Astrocyte (in vitro differentiated cells and primary cell): ENCODE data around the gene SPACA4. TPM values are rescaled to one million over a fixed set of nuclear protein-coding genes. Genes with fewer than 3 reads are reported as not detected.
A peak's percentile ranks its signal among the peaks of the same experiment; 100 is the strongest.

Experiments
- DNase-seq: peaks from one replicate; pipeline ENCODE4 v3.0.0-alpha.2; 2010; ENCODE audit warnings: low read depth
- FAIRE-seq: peaks from 2 replicates; lab custom pipeline; 2011; peaks lifted over from hg19 to GRCh38; lab: Jason Lieb, UNC
- H2AFZ ChIP-seq: 2 replicates; pipeline ENCODE4 v1.6.0; 2012; ENCODE audit warnings: low read depth, low read length, inconsistent platforms
- H3K27ac ChIP-seq: 2 replicates; pipeline ENCODE4 v1.5.1; 2011; ENCODE audit warnings: low read depth, low read length, inconsistent platforms
- H3K27me3 ChIP-seq: 2 replicates; pipeline ENCODE4 v1.6.0; 2011; ENCODE audit warnings: low read length, inconsistent platforms; ENCODE audit not compliant: insufficient read depth
- H3K36me3 ChIP-seq: 2 replicates; pipeline ENCODE4 v1.5.1; 2011; ENCODE audit warnings: low read length, inconsistent platforms; ENCODE audit not compliant: insufficient read depth
- H3K4me1 ChIP-seq: 2 replicates; pipeline ENCODE4 v1.5.1; 2011; ENCODE audit warnings: low read length, inconsistent platforms; ENCODE audit not compliant: insufficient read depth
- H3K4me2 ChIP-seq: 2 replicates; pipeline ENCODE4 v1.6.0; 2012; ENCODE audit warnings: low read length, inconsistent platforms
- H3K4me3 ChIP-seq: 2 replicates; pipeline ENCODE4 v1.5.1; 2011; ENCODE audit warnings: low read depth, mild to moderate bottlenecking, low read length, inconsistent platforms; ENCODE audit not compliant: insufficient read depth
- H3K79me2 ChIP-seq: 2 replicates; pipeline ENCODE4 v1.6.0; 2012; ENCODE audit warnings: mild to moderate bottlenecking, low read length, inconsistent platforms; ENCODE audit not compliant: insufficient read depth
- H3K9ac ChIP-seq: 2 replicates; pipeline ENCODE4 v1.6.0; 2012; ENCODE audit warnings: mild to moderate bottlenecking, low read length, inconsistent platforms
- H3K9me3 ChIP-seq: 2 replicates; pipeline ENCODE4 v1.5.1; 2012; ENCODE audit warnings: low read depth, mild to moderate bottlenecking, low read length, inconsistent platforms; ENCODE audit not compliant: insufficient read depth
- H4K20me1 ChIP-seq: 2 replicates; pipeline ENCODE4 v1.6.0; 2012; ENCODE audit warnings: low read length, inconsistent platforms; ENCODE audit not compliant: insufficient read depth
- H3K27ac Mint-ChIP-seq: one replicate; pipeline ENCODE4 v1.8.0; 2021; ENCODE audit warnings: mild to moderate bottlenecking, mixed read lengths; ENCODE audit not compliant: unreplicated experiment
- H3K27me3 Mint-ChIP-seq: one replicate; pipeline ENCODE4 v1.8.0; 2021; ENCODE audit warnings: low read depth, mixed read lengths; ENCODE audit not compliant: unreplicated experiment
- H3K36me3 Mint-ChIP-seq: one replicate; pipeline ENCODE4 v1.8.0; 2021; ENCODE audit warnings: low read depth, mixed read lengths; ENCODE audit not compliant: unreplicated experiment
- H3K4me1 Mint-ChIP-seq: one replicate; pipeline ENCODE4 v1.8.0; 2021; ENCODE audit warnings: low read depth, mixed read lengths; ENCODE audit not compliant: unreplicated experiment
- H3K4me3 Mint-ChIP-seq: one replicate; pipeline ENCODE4 v1.8.0; 2021; ENCODE audit warnings: mild to moderate bottlenecking, moderate library complexity, mixed read lengths; ENCODE audit not compliant: unreplicated experiment
- H3K9me3 Mint-ChIP-seq: one replicate; pipeline ENCODE4 v1.8.0; 2021; ENCODE audit warnings: mild to moderate bottlenecking, mixed read lengths; ENCODE audit not compliant: unreplicated experiment
- EZH2 ChIP-seq: IDR thresholded peaks from 2 replicates; pipeline ENCODE4 v1.6.1; 2012; ENCODE audit warnings: mild to moderate bottlenecking, low read length, inconsistent platforms; ENCODE audit not compliant: insufficient read depth
- total RNA-seq: library from RNA; stranded (reverse); gene quantifications from 2 replicates; pipeline ENCODE4 v1.2.1, GENCODE V29; 2021
- TF ChIP-seq, protein P1 (sequence below): IDR thresholded peaks from 2 replicates; pipeline ENCODE4 v1.5.1; 2011; ENCODE audit warnings: low read depth, mild to moderate bottlenecking, inconsistent platforms, low read length, moderate library complexity; ENCODE audit not compliant: insufficient read depth

Gene SPACA4
- total RNA-seq, 1 donor from 2014 or later: not detected

DNA sequence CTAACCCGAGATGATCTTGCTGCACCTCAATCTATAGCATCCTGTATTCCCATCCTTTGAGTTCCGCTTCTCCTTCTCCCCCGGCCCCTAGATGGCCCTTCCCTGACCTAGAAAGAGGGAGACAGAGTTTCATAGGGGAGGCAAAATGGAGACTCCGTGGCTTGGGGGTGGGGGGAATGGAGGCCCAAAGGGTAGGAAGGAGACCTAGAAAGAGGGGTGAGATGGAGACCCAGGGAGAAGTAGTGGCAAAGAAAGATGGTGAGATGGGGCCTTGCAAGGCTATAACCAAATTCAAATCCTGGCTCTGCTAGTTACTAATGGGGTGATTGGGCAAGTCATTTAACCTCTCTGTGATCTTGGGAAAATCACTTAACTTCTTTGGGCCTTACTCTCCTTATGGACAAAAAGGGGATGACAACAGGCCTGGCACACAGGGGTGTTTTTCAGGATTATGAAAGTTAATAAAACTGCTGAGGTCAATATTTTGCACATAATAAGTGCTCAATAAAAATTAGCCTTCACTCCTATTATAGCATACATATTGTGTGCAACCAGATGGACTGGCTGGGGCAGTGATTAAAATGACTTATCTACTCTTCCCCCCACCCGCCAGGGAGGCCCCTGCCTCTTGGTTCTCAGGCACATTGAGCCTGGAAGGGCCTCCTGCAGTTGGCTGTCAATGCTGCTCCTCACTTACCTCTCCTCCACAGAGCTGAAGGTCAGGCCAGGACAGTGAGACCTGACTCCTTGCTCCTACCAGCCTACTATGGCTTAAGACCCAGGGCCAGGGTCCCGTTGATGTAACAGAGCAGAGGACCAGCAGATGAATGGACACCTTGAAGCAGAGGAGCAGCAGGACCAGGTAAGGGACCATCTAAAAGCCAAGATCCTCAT, 13.4 kb downstream of the SPACA4 start:
- Mint-ChIP-seq H3K27me3 (no peaks in the 10 kb centered on the region), H3K36me3 (peaks cover 16% of the 10 kb centered on the region), H3K4me1 (peaks cover 34% of the 10 kb centered on the region), H3K4me3 (peak overlapping the region; percentile 99), H3K27ac (peak overlapping the region; percentile 99), H3K9me3 (no peaks in the 10 kb centered on the region)
- H3K36me3 ChIP-seq: peaks cover 21% of the 10 kb centered on the region
- H3K79me2 ChIP-seq: peaks cover 59% of the 10 kb centered on the region
- H3K27me3 ChIP-seq: no peaks in the 10 kb centered on the region
- H3K9me3 ChIP-seq: no peaks in the 10 kb centered on the region
- peak overlapping the region; percentile 95 for H3K4me2 ChIP-seq
- TF ChIP-seq, protein P1, sequence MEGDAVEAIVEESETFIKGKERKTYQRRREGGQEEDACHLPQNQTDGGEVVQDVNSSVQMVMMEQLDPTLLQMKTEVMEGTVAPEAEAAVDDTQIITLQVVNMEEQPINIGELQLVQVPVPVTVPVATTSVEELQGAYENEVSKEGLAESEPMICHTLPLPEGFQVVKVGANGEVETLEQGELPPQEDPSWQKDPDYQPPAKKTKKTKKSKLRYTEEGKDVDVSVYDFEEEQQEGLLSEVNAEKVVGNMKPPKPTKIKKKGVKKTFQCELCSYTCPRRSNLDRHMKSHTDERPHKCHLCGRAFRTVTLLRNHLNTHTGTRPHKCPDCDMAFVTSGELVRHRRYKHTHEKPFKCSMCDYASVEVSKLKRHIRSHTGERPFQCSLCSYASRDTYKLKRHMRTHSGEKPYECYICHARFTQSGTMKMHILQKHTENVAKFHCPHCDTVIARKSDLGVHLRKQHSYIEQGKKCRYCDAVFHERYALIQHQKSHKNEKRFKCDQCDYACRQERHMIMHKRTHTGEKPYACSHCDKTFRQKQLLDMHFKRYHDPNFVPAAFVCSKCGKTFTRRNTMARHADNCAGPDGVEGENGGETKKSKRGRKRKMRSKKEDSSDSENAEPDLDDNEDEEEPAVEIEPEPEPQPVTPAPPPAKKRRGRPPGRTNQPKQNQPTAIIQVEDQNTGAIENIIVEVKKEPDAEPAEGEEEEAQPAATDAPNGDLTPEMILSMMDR: peak; percentile 2
- no peak for TF ChIP-seq EZH2
- H3K9ac ChIP-seq: peak overlapping the region; percentile 93
- peaks cover 43% of the 10 kb centered on the region for H3K4me1 ChIP-seq
- peaks cover 39% of the 10 kb centered on the region for H4K20me1 ChIP-seq
- FAIRE-seq (no peak), DNase-seq (no peak)
- H3K27ac ChIP-seq: peak overlapping the region; percentile 89
- H2AFZ ChIP-seq: peak overlapping the region; percentile 61
- H3K4me3 ChIP-seq: peak overlapping the region; percentile 99

DNA sequence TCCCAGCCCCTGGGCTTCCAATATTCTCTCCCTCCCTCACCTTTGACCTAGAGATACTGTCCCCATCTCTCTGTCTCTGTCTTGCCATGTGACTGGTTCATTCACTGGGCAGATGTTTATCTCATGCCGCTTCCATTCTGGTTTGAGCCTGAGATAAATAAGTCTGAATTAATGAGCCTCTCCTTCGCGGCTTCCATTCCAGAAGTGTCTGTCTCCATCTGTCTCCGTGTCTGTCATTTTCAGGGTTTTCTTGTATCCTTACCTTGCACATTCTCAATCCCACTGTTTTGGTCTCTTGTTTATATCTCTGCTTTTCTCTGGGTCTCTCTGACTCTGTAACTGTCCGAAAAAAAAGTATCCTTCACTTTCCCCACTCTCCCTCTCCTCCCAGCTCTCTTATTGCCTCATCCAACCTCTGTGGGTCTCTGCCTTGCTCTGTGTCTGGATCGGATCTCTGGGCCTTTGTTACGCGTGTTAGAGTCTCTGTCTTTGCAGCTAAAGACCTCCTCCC, 17.1 kb downstream of the SPACA4 start:
- no peak for TF ChIP-seq EZH2
- TF ChIP-seq, protein P1: no peak
- H3K36me3 ChIP-seq: no peaks in the 10 kb centered on the region
- Mint-ChIP-seq H3K9me3 (no peaks in the 10 kb centered on the region), H3K27ac (peak overlapping the region; percentile 72), H3K36me3 (peaks cover 4% of the 10 kb centered on the region), H3K27me3 (no peaks in the 10 kb centered on the region), H3K4me1 (peaks cover 18% of the 10 kb centered on the region), H3K4me3 (peak overlapping the region; percentile 86)
- H3K9ac ChIP-seq: peak overlapping the region; percentile 86
- H3K4me3 ChIP-seq: peak overlapping the region; percentile 62
- H3K9me3 ChIP-seq: no peaks in the 10 kb centered on the region
- H3K27ac ChIP-seq: peak overlapping the region; percentile 81
- FAIRE-seq: no peak
- no peak for DNase-seq
- H3K79me2 ChIP-seq: peaks cover 31% of the 10 kb centered on the region
- H4K20me1 ChIP-seq: peaks cover 6% of the 10 kb centered on the region
- H3K4me2 ChIP-seq: peak overlapping the region; percentile 89
- peak overlapping the region; percentile 78 for H2AFZ ChIP-seq
- no peaks in the 10 kb centered on the region for H3K27me3 ChIP-seq
- peaks cover 16% of the 10 kb centered on the region for H3K4me1 ChIP-seq
